Measurements from ENCODE around the gene CYP4F3.
A peak's percentile ranks its signal among the peaks of the same experiment; 100 is the strongest.

- TF ChIP-seq EP300 (IDR thresholded peaks at IDR 0.05; ENCODE audit: borderline replicate concordance) (no peak), MAX (IDR thresholded peaks at IDR 0.05) (no peak), EGR1 (IDR thresholded peaks at IDR 0.05) (no peak), CEBPB (IDR thresholded peaks at IDR 0.05) (no peak), TCF12 (IDR thresholded peaks at IDR 0.05; ENCODE audit: low read depth) (no peak), YY1 (IDR thresholded peaks at IDR 0.05; ENCODE audit: low read depth) (no peak)
- TF ChIP-seq, protein P1, sequence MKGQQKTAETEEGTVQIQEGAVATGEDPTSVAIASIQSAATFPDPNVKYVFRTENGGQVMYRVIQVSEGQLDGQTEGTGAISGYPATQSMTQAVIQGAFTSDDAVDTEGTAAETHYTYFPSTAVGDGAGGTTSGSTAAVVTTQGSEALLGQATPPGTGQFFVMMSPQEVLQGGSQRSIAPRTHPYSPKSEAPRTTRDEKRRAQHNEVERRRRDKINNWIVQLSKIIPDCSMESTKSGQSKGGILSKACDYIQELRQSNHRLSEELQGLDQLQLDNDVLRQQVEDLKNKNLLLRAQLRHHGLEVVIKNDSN (IDR thresholded peaks at IDR 0.05) = no peak
- TF ChIP-seq, protein P2, sequence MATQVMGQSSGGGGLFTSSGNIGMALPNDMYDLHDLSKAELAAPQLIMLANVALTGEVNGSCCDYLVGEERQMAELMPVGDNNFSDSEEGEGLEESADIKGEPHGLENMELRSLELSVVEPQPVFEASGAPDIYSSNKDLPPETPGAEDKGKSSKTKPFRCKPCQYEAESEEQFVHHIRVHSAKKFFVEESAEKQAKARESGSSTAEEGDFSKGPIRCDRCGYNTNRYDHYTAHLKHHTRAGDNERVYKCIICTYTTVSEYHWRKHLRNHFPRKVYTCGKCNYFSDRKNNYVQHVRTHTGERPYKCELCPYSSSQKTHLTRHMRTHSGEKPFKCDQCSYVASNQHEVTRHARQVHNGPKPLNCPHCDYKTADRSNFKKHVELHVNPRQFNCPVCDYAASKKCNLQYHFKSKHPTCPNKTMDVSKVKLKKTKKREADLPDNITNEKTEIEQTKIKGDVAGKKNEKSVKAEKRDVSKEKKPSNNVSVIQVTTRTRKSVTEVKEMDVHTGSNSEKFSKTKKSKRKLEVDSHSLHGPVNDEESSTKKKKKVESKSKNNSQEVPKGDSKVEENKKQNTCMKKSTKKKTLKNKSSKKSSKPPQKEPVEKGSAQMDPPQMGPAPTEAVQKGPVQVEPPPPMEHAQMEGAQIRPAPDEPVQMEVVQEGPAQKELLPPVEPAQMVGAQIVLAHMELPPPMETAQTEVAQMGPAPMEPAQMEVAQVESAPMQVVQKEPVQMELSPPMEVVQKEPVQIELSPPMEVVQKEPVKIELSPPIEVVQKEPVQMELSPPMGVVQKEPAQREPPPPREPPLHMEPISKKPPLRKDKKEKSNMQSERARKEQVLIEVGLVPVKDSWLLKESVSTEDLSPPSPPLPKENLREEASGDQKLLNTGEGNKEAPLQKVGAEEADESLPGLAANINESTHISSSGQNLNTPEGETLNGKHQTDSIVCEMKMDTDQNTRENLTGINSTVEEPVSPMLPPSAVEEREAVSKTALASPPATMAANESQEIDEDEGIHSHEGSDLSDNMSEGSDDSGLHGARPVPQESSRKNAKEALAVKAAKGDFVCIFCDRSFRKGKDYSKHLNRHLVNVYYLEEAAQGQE (IDR thresholded peaks at IDR 0.05; ENCODE audit: low read depth) = peak; percentile 62
Measured at GRCh38 chr19:15669440-15669839, 28.7 kb downstream of the CYP4F3 start.

Data from Ishikawa (cell line).